ENCODE data around the gene KIAA0232.

GRCh38 chr4:6855692-6856297, 73.3 kb downstream of the KIAA0232 start:
- TF ChIP-seq, protein P1, sequence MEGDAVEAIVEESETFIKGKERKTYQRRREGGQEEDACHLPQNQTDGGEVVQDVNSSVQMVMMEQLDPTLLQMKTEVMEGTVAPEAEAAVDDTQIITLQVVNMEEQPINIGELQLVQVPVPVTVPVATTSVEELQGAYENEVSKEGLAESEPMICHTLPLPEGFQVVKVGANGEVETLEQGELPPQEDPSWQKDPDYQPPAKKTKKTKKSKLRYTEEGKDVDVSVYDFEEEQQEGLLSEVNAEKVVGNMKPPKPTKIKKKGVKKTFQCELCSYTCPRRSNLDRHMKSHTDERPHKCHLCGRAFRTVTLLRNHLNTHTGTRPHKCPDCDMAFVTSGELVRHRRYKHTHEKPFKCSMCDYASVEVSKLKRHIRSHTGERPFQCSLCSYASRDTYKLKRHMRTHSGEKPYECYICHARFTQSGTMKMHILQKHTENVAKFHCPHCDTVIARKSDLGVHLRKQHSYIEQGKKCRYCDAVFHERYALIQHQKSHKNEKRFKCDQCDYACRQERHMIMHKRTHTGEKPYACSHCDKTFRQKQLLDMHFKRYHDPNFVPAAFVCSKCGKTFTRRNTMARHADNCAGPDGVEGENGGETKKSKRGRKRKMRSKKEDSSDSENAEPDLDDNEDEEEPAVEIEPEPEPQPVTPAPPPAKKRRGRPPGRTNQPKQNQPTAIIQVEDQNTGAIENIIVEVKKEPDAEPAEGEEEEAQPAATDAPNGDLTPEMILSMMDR (IDR thresholded peaks at IDR 0.05 in 4 of 5, conservative IDR thresholded peaks at IDR 0.05 in 1 of 5), result peak in 1 of 5 experiments; percentile 20
- TF ChIP-seq POLR2A (IDR thresholded peaks at IDR 0.05), result peak in 1 of 2 donors; percentile 66
